Left ventricle myocardium superior (tissue), 1 donor: Measurements from ENCODE around the gene TMEM130. TPM values are rescaled to one million over a fixed set of nuclear protein-coding genes. Genes with fewer than 3 reads are reported as not detected.

Source experiments
- ATAC-seq: fragments of 200-7000 bp; cut with Tn5 transposase; one replicate; pipeline ENCODE4 v1.9.1; 2020; ENCODE audit warnings: mild to moderate bottlenecking, moderate library complexity
- DNase-seq: peaks from one replicate; pipeline ENCODE4 v3.0.0-alpha.2; 2020
- intact Hi-C: fragments of 100-400 bp; cut with micrococcal nuclease; formaldehyde crosslinking; loops from one replicate; pipeline ENCODE4 v1.11.0; 2022
- long read RNA-seq: library from polyadenylated mRNA; unstranded; transcript quantifications from one replicate; pipeline ENCODE4 v2.0.0, GENCODE V29; 2021
- total RNA-seq: library from RNA; stranded (reverse); fragmentation: NEBNext Ultra II Directional; extraction: Animal tissue kit (Norgen Biotek cat#: 25700); gene quantifications from one replicate; pipeline ENCODE4 v1.2.1, GENCODE V29; 2021
- donor health status: DM: no; HTN: yes; CAD: no; lungs with severe emphysema.

The TMEM130 gene
- total RNA-seq: not detected
- long read RNA-seq: 0 reads

GRCh38 chr7:98869597-98870120, at the start of gene TMEM130:
Gene TMEM130, minus strand, starts transcription at chr7:98870014. Its CDS starts 153 bp downstream, at chr7:98869861.
- no peak for DNase-seq
- intact Hi-C loops: no loop called here
- ATAC-seq: no peak

GRCh38 chr7:98917331-98917730, 47.5 kb upstream of the TMEM130 start:
- no peak for ATAC-seq

GRCh38 chr7:98913612-98914011, 43.8 kb upstream of the TMEM130 start:
- intact Hi-C loops: no loop called here
- no peak for DNase-seq
- no peak for ATAC-seq

More at GRCh38 chr7:98917331-98917730, 47.5 kb upstream of the TMEM130 start:
- DNase-seq: no peak
- intact Hi-C loops: no loop called here

GRCh38 chr7:98913026-98913425, 43.2 kb upstream of the TMEM130 start:
- no peak for DNase-seq
- intact Hi-C loops: no loop called here
- ATAC-seq: no peak

- no peak for DNase-seq
- intact Hi-C loops: no loop called here
- no peak for ATAC-seq
Observed at GRCh38 chr7:98911916-98912315, 42.1 kb upstream of the TMEM130 start.

- intact Hi-C loops: no loop called here
- no peak for ATAC-seq
Observed at GRCh38 chr7:98910427-98910826, 40.6 kb upstream of the TMEM130 start.

GRCh38 chr7:98909487-98909886, 39.7 kb upstream of the TMEM130 start:
- intact Hi-C loops: no loop called here
- ATAC-seq (peak; percentile 81), DNase-seq (no peak)

More at GRCh38 chr7:98910427-98910826, 40.6 kb upstream of the TMEM130 start:
- DNase-seq: no peak

- no peak for DNase-seq
- intact Hi-C loops: no loop called here
Observed at GRCh38 chr7:98908585-98908984, 38.8 kb upstream of the TMEM130 start.

GRCh38 chr7:98907570-98907969, 37.8 kb upstream of the TMEM130 start:
- DNase-seq: no peak
- ATAC-seq: no peak
- intact Hi-C loops: no loop called here

More at GRCh38 chr7:98908585-98908984, 38.8 kb upstream of the TMEM130 start:
- no peak for ATAC-seq

- no peak for DNase-seq
- intact Hi-C loops: no loop called here
- no peak for ATAC-seq
Observed at GRCh38 chr7:98903246-98903645, 33.4 kb upstream of the TMEM130 start.

GRCh38 chr7:98902523-98902922, 32.7 kb upstream of the TMEM130 start:
- intact Hi-C loops: no loop called here
- ATAC-seq: no peak

GRCh38 chr7:98900815-98901214, 31.0 kb upstream of the TMEM130 start:
- intact Hi-C loops: no loop called here

More at GRCh38 chr7:98902523-98902922, 32.7 kb upstream of the TMEM130 start:
- DNase-seq: no peak

GRCh38 chr7:98899816-98900215, 30.0 kb upstream of the TMEM130 start:
- no peak for DNase-seq
- intact Hi-C loops: no loop called here
- no peak for ATAC-seq

More at GRCh38 chr7:98900815-98901214, 31.0 kb upstream of the TMEM130 start:
- ATAC-seq (no peak), DNase-seq (no peak)

- DNase-seq (no peak), ATAC-seq (no peak)
- intact Hi-C loops: no loop called here
Observed at GRCh38 chr7:98892609-98893008, 22.8 kb upstream of the TMEM130 start.

GRCh38 chr7:98887038-98887437, 17.2 kb upstream of the TMEM130 start:
- DNase-seq: no peak
- intact Hi-C loops: no loop called here
- no peak for ATAC-seq

- intact Hi-C loops: no loop called here
- ATAC-seq (no peak), DNase-seq (no peak)
Observed at GRCh38 chr7:98884416-98884815, 14.6 kb upstream of the TMEM130 start.

- ATAC-seq (no peak), DNase-seq (no peak)
- intact Hi-C loops: no loop called here
Observed at GRCh38 chr7:98881561-98882315, 11.9 kb upstream of the TMEM130 start.

- ATAC-seq (no peak), DNase-seq (no peak)
- intact Hi-C loops: no loop called here
Observed at GRCh38 chr7:98880485-98880884, 10.7 kb upstream of the TMEM130 start.

- DNase-seq (no peak), ATAC-seq (no peak)
- intact Hi-C loops: no loop called here
Observed at GRCh38 chr7:98879979-98880315, 10.1 kb upstream of the TMEM130 start.

- ATAC-seq: peak; percentile 29
- intact Hi-C loops: no loop called here
- no peak for DNase-seq
Observed at GRCh38 chr7:98879198-98879978, 9.6 kb upstream of the TMEM130 start.
